OCI-LY3 (cell line): ENCODE measurements around the gene PTPRD.

Experiments used
- H2AFZ ChIP-seq: fragments of 200-600, 300-600 bp; shearing (Covaris generic); 2 replicates; pipeline ENCODE4 v1.6.0; 2014; ENCODE audit warnings: antibody characterized with exemption, low read depth, low read length
- H3K27ac ChIP-seq: fragments of 200-600, 300-600 bp; sonication (generic); 2 replicates; pipeline ENCODE4 v1.5.1; 2014; ENCODE audit warnings: mild to moderate bottlenecking, low read length, moderate library complexity, mixed read lengths
- H3K27me3 ChIP-seq: fragments of 200-600, 300-600 bp; sonication (generic); 2 replicates; pipeline ENCODE4 v1.6.1; 2014; ENCODE audit warnings: low read depth, low read length, mixed read lengths
- H3K36me3 ChIP-seq: fragments of 200-600, 300-600 bp; sonication (generic); replicated peaks from 2 replicates; pipeline ENCODE3; 2014; ENCODE audit warnings: low read depth, low read length, mixed read lengths
- H3K4me1 ChIP-seq: fragments of 300-600, 200-600 bp; sonication (generic); 2 replicates; pipeline ENCODE4 v1.6.1; 2014; ENCODE audit warnings: low read length, mixed read lengths
- H3K4me2 ChIP-seq: fragments of 200-600, 300-600 bp; sonication (generic); 2 replicates; pipeline ENCODE4 v1.6.1; 2014; ENCODE audit warnings: low read length, mixed read lengths
- H3K4me3 ChIP-seq: fragments of 300-600, 200-600 bp; sonication (generic); 2 replicates; pipeline ENCODE4 v1.5.1; 2014; ENCODE audit warnings: antibody characterized with exemption, mild to moderate bottlenecking, low read length, moderate library complexity
- H3K79me2 ChIP-seq: fragments of 300-600, 200-600 bp; shearing (Covaris generic); 2 replicates; pipeline ENCODE4 v1.6.1; 2014; ENCODE audit warnings: mild to moderate bottlenecking, low read length, mixed read lengths
- H3K9ac ChIP-seq: fragments of 300-600, 200-600 bp; shearing (Covaris generic); 2 replicates; pipeline ENCODE4 v1.6.0; 2014; ENCODE audit warnings: mild to moderate bottlenecking, low read length, moderate library complexity
- H3K9me3 ChIP-seq: fragments of 200-600, 300-600 bp; shearing (Covaris generic); 2 replicates; pipeline ENCODE4 v1.6.1; 2014; ENCODE audit warnings: low read length, mixed read lengths; ENCODE audit not compliant: insufficient read depth
- H4K20me1 ChIP-seq: fragments of 200-600, 300-600 bp; sonication (generic); 2 replicates; pipeline ENCODE4 v1.6.1; 2016; ENCODE audit warnings: low read length, mixed read lengths; ENCODE audit not compliant: insufficient read depth
- EZH2phosphoT487 ChIP-seq: fragments of 200-600 bp; shearing (Covaris generic); IDR thresholded peaks from 2 replicates; pipeline ENCODE4 v1.6.1; 2018; ENCODE audit warnings: antibody characterized with exemption, mixed run types, low read depth
- TF ChIP-seq, protein P1 (sequence below): fragments of 200-600, 300-600 bp; sonication (generic); IDR thresholded peaks from 2 replicates; pipeline ENCODE4 v1.5.1; 2014; ENCODE audit warnings: antibody characterized with exemption, low read length, low read depth

PTPRD gene

DNA sequence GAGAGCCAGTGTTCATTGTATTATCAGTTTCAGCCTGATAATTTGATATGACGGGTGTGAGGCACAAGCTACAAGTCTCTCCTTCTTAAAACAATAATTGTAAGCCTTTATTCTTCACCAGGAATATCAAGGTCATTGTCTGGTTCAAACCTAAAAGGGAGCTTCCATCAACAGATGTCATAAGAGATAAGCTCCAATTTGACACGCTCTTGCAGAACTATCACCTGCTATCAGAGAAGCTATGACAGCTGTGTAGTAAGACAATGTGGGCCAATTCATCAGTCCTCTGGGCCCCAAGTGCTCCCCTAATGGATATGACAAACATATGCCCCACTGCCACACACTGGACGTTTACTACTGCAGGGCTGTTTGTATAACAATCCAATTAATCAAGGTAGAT, 1803.1 kb downstream of the PTPRD start:
- TF ChIP-seq EZH2phosphoT487: no peak
- TF ChIP-seq, protein P1, sequence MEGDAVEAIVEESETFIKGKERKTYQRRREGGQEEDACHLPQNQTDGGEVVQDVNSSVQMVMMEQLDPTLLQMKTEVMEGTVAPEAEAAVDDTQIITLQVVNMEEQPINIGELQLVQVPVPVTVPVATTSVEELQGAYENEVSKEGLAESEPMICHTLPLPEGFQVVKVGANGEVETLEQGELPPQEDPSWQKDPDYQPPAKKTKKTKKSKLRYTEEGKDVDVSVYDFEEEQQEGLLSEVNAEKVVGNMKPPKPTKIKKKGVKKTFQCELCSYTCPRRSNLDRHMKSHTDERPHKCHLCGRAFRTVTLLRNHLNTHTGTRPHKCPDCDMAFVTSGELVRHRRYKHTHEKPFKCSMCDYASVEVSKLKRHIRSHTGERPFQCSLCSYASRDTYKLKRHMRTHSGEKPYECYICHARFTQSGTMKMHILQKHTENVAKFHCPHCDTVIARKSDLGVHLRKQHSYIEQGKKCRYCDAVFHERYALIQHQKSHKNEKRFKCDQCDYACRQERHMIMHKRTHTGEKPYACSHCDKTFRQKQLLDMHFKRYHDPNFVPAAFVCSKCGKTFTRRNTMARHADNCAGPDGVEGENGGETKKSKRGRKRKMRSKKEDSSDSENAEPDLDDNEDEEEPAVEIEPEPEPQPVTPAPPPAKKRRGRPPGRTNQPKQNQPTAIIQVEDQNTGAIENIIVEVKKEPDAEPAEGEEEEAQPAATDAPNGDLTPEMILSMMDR: no peak
- no peaks in the 10 kb centered on the region for H3K27me3 ChIP-seq

DNA sequence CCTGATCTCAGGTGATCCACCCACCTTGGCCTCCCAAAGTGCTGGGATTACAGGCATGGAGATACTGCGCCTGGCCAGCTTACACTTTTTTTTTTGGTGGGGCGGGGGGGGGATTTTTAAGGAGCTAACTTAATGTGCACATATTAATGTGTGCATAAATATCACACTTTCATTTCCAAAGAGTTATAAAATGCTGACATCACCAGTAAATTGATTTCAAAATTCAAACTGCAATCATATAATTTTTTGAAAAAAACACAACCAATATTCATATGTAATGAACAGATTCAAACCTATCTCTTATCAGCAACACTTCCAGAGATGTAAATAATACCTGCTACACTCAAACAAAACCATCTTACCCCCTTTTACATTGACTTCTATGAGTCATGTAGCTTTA, 1806.7 kb downstream of the PTPRD start:
- Histone ChIP-seq H3K36me3 (no peaks in the 10 kb centered on the region), H3K9me3 (no peaks in the 10 kb centered on the region), H3K4me3 (no peak overlapping the region), H3K9ac (no peak overlapping the region), H3K4me1 (no peaks in the 10 kb centered on the region), H3K27me3 (no peaks in the 10 kb centered on the region), H3K27ac (no peak overlapping the region), H4K20me1 (no peaks in the 10 kb centered on the region), H3K4me2 (no peak overlapping the region), H3K79me2 (no peaks in the 10 kb centered on the region), H2AFZ (no peak overlapping the region)
- TF ChIP-seq, protein P1: no peak
- TF ChIP-seq EZH2phosphoT487: no peak

More for the DNA sequence above, 1803.1 kb downstream of the PTPRD start:
- Histone ChIP-seq H3K36me3 (no peaks in the 10 kb centered on the region), H3K9ac (no peak overlapping the region), H2AFZ (no peak overlapping the region), H3K4me1 (no peaks in the 10 kb centered on the region), H3K9me3 (no peaks in the 10 kb centered on the region), H3K4me3 (no peak overlapping the region), H3K27ac (no peak overlapping the region), H3K4me2 (no peak overlapping the region), H3K79me2 (no peaks in the 10 kb centered on the region), H4K20me1 (no peaks in the 10 kb centered on the region)

DNA sequence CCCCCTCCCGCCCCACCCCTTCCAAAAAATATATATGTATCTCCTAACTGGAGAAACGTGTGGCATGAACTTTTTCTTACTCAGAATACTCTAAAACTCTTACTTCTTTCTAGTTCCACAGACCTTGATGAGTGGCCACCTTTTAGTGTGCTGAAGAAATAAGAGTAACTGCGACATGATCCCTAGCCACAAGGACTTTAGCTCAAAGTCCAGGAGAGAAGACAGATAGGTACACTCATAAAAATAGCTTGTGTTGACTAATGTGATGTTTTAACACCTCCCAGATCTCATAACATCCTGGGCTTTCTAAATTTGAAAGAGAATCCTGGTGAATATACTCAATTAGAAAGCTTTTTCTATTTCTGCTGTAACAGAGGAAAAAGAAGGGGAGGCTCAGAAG, 1808.2 kb downstream of the PTPRD start:
- Histone ChIP-seq H3K27me3 (no peaks in the 10 kb centered on the region), H3K79me2 (no peaks in the 10 kb centered on the region), H3K36me3 (no peaks in the 10 kb centered on the region), H3K4me3 (no peak overlapping the region), H3K4me2 (no peak overlapping the region), H3K27ac (no peak overlapping the region), H4K20me1 (no peaks in the 10 kb centered on the region), H3K9me3 (no peaks in the 10 kb centered on the region), H2AFZ (no peak overlapping the region), H3K9ac (no peak overlapping the region), H3K4me1 (no peaks in the 10 kb centered on the region)
- TF ChIP-seq, protein P1: no peak
- TF ChIP-seq EZH2phosphoT487: no peak

DNA sequence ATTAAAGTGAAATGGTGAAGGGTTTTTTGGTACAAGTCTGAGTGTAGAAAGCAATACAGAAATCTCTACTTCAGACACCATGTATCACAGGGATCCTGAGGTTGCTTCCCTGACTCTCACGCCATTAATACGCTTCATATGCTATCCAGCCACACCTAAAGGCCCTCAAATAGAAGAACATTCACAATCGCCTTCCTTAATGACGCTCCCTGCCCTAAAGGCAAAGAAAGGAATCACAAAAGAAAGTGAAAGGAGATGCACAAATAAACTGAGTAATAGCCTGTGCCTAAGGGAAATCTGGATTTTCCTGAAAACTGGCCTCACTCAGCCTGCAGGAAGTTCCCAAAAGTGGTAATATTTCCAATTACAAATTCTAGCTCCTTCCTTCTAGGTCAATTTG, 1810.6 kb downstream of the PTPRD start:
- Histone ChIP-seq H3K4me1 (no peaks in the 10 kb centered on the region), H3K27me3 (no peaks in the 10 kb centered on the region), H3K27ac (no peak overlapping the region), H3K4me3 (no peak overlapping the region), H3K4me2 (no peak overlapping the region), H3K79me2 (no peaks in the 10 kb centered on the region), H3K36me3 (no peaks in the 10 kb centered on the region), H3K9me3 (no peaks in the 10 kb centered on the region), H4K20me1 (no peaks in the 10 kb centered on the region), H3K9ac (no peak overlapping the region), H2AFZ (no peak overlapping the region)
- TF ChIP-seq EZH2phosphoT487: no peak
- TF ChIP-seq, protein P1: no peak
